ENCODE data around the gene RNF207. TPM values are rescaled to one million over a fixed set of nuclear protein-coding genes. Genes with fewer than 3 reads are reported as not detected.

Gene RNF207
- total and polyA plus RNA-seq, 9 donors, result 2.0 to 24.4 (median 7.7) TPM

- no peaks in the 10 kb centered on the region for H3K9me3 ChIP-seq
- peaks cover 8% of the 10 kb centered on the region for H3K4me1 ChIP-seq (ENCODE audit: insufficient read depth)
- intact Hi-C loops (cut with DNase I), result no loop called here
- WGBS, 3 donors, result 97% methylated on average over 8 of the region's 8 CpGs
- H3K27me3 ChIP-seq, result no peaks in the 10 kb centered on the region
- H3K36me3 ChIP-seq, result no peaks in the 10 kb centered on the region
- no peak overlapping the region for H3K27ac ChIP-seq
- no peak overlapping the region for H3K4me3 ChIP-seq
- no peak for DNase-seq
- no peak for TF ChIP-seq POLR2A (IDR thresholded peaks at IDR 0.05)
- no peak for TF ChIP-seq CTCF (IDR thresholded peaks at IDR 0.05)
- TF ChIP-seq EP300 (IDR thresholded peaks at IDR 0.05), result no peak
Observed at GRCh38 chr1:6257541-6258069, 51.7 kb downstream of the RNF207 start.

GRCh38 chr1:6258675-6259074 lies 52.8 kb downstream of the RNF207 start:
- TF ChIP-seq EP300 (IDR thresholded peaks at IDR 0.05), result no peak
- no peak for TF ChIP-seq POLR2A (IDR thresholded peaks at IDR 0.05)
- no peak for TF ChIP-seq CTCF (IDR thresholded peaks at IDR 0.05)
- Histone ChIP-seq H3K36me3 (no peaks in the 10 kb centered on the region), H3K27ac (no peak overlapping the region), H3K27me3 (no peaks in the 10 kb centered on the region), H3K4me3 (no peak overlapping the region), H3K4me1 (ENCODE audit: insufficient read depth) (peaks cover 18% of the 10 kb centered on the region), H3K9me3 (no peaks in the 10 kb centered on the region)
- intact Hi-C loops (cut with DNase I), result no loop called here
- DNase-seq, result peak in 2 of 5 donors; percentile 37 to 38
- 76 to 81% (median 78%) methylated on average over 10 of the region's 10 CpGs for WGBS, 3 donors

- H3K4me3 ChIP-seq, result peak overlapping the region; percentile 54
- no peaks in the 10 kb centered on the region for H3K27me3 ChIP-seq
- no peaks in the 10 kb centered on the region for H3K36me3 ChIP-seq
- intact Hi-C loops (cut with DNase I), result no loop called here
- peak; percentile 87 to 93 (median 92) for DNase-seq
- H3K9me3 ChIP-seq, result no peaks in the 10 kb centered on the region
- peak overlapping the region in 1 of 2 donors; percentile 66 for H3K27ac ChIP-seq
- H3K4me1 ChIP-seq (ENCODE audit: insufficient read depth), result peaks cover 23% of the 10 kb centered on the region
- WGBS, 3 donors, result 9 to 17% (median 12%) methylated on average over 29 to 46 of the region's 46 CpGs
- TF ChIP-seq EP300 (IDR thresholded peaks at IDR 0.05) (no peak), POLR2A (IDR thresholded peaks at IDR 0.05) (no peak), CTCF (IDR thresholded peaks at IDR 0.05) (no peak)
Observed at GRCh38 chr1:6259491-6260362, 53.8 kb downstream of the RNF207 start.

- H3K27ac ChIP-seq, result peak overlapping the region; percentile 66 to 71
- 0 to 1% (median 0%) methylated on average over 12 to 61 of the region's 61 CpGs for WGBS, 3 donors
- H3K4me3 ChIP-seq, result peak overlapping the region; percentile 54
- no peaks in the 10 kb centered on the region for H3K9me3 ChIP-seq
- H3K4me1 ChIP-seq (ENCODE audit: insufficient read depth), result peaks cover 23% of the 10 kb centered on the region
- DNase-seq, result peak; percentile 45 to 75 (median 64)
- no peaks in the 10 kb centered on the region for H3K27me3 ChIP-seq
- intact Hi-C loops (cut with DNase I), result no loop called here
- no peaks in the 10 kb centered on the region for H3K36me3 ChIP-seq
- TF ChIP-seq CTCF (IDR thresholded peaks at IDR 0.05), result no peak
- TF ChIP-seq EP300 (IDR thresholded peaks at IDR 0.05), result no peak
- TF ChIP-seq POLR2A (IDR thresholded peaks at IDR 0.05), result no peak
Observed at GRCh38 chr1:6260433-6260934, 54.6 kb downstream of the RNF207 start.
